Measurements from ENCODE around the gene TEX28.
A peak's percentile ranks its signal among the peaks of the same experiment; 100 is the strongest.
"Not testable (repeated sequence)": the region's sequence is repeated elsewhere in the genome, so short reads cannot be mapped to it uniquely, and the experiment has no call there.

The TEX28 gene

GRCh38 chrX:154294791-154295574, at the start of gene TEX28:
TEX28 (minus strand) TSS chrX:154295124; CDS start chrX:154292117, 3,007 bp downstream.
- no peak for DNase-seq (ENCODE audit: low read depth in 2 of 3, low spot score in 1 of 3)

GRCh38 chrX:154343620-154344019, 48.7 kb upstream of the TEX28 start:
- DNase-seq (ENCODE audit: low read depth in 2 of 3, low spot score in 1 of 3): not testable (repeated sequence)

GRCh38 chrX:154343063-154343462, 48.1 kb upstream of the TEX28 start:
- not testable (repeated sequence) for DNase-seq (ENCODE audit: low read depth in 2 of 3, low spot score in 1 of 3)

- not testable (repeated sequence) for DNase-seq (ENCODE audit: low read depth in 2 of 3, low spot score in 1 of 3)
These were observed 46.7 kb upstream of the TEX28 start for GRCh38 chrX:154341399-154342298.

GRCh38 chrX:154334496-154334895, 39.6 kb upstream of the TEX28 start:
- peak in 2 of 3 donors; percentile 30 to 36 for DNase-seq (ENCODE audit: low read depth in 2 of 3, low spot score in 1 of 3)

- no peak for DNase-seq (ENCODE audit: low read depth in 2 of 3, low spot score in 1 of 3)
These were observed 38.9 kb upstream of the TEX28 start for GRCh38 chrX:154333837-154334271.

GRCh38 chrX:154333116-154333515, 38.2 kb upstream of the TEX28 start:
- no peak for DNase-seq (ENCODE audit: low read depth in 2 of 3, low spot score in 1 of 3)

GRCh38 chrX:154332561-154332960, 37.6 kb upstream of the TEX28 start:
- no peak for DNase-seq (ENCODE audit: low read depth in 2 of 3, low spot score in 1 of 3)

- no peak for DNase-seq (ENCODE audit: low read depth in 2 of 3, low spot score in 1 of 3)
These were observed 34.4 kb upstream of the TEX28 start for GRCh38 chrX:154329294-154329693.

GRCh38 chrX:154328646-154329045, 33.7 kb upstream of the TEX28 start:
- no peak for DNase-seq (ENCODE audit: low read depth in 2 of 3, low spot score in 1 of 3)

- no peak for DNase-seq (ENCODE audit: low read depth in 2 of 3, low spot score in 1 of 3)
These were observed 32.3 kb upstream of the TEX28 start for GRCh38 chrX:154327038-154327820.

GRCh38 chrX:154325541-154325940, 30.6 kb upstream of the TEX28 start:
- no peak for DNase-seq (ENCODE audit: low read depth in 2 of 3, low spot score in 1 of 3)

- no peak for DNase-seq (ENCODE audit: low read depth in 2 of 3, low spot score in 1 of 3)
These were observed 28.6 kb upstream of the TEX28 start for GRCh38 chrX:154323537-154323936.

- DNase-seq (ENCODE audit: low read depth in 2 of 3, low spot score in 1 of 3): no peak
These were observed 28.0 kb upstream of the TEX28 start for GRCh38 chrX:154322890-154323289.

- no peak for DNase-seq (ENCODE audit: low read depth in 2 of 3, low spot score in 1 of 3)
These were observed 26.7 kb upstream of the TEX28 start for GRCh38 chrX:154321594-154321993.

GRCh38 chrX:154321152-154321551, 26.2 kb upstream of the TEX28 start:
- DNase-seq (ENCODE audit: low read depth in 2 of 3, low spot score in 1 of 3): no peak

GRCh38 chrX:154320406-154320805, 25.5 kb upstream of the TEX28 start:
- DNase-seq (ENCODE audit: low read depth in 2 of 3, low spot score in 1 of 3): no peak

- no peak for DNase-seq (ENCODE audit: low read depth in 2 of 3, low spot score in 1 of 3)
These were observed 22.6 kb upstream of the TEX28 start for GRCh38 chrX:154317391-154317995.

- DNase-seq (ENCODE audit: low read depth in 2 of 3, low spot score in 1 of 3): no peak
These were observed 20.5 kb upstream of the TEX28 start for GRCh38 chrX:154315416-154315815.

- peak in 1 of 3 donors; percentile 28 for DNase-seq (ENCODE audit: low read depth in 2 of 3, low spot score in 1 of 3)
These were observed 18.2 kb upstream of the TEX28 start for GRCh38 chrX:154313147-154313546.

- DNase-seq (ENCODE audit: low read depth in 2 of 3, low spot score in 1 of 3): no peak
These were observed 17.2 kb upstream of the TEX28 start for GRCh38 chrX:154312116-154312515.

Measured in stimulated activated CD4-positive, alpha-beta T cell treated with anti-CD3 and anti-CD28 coated beads, Interleukin-12 subunit alpha, Interleukin-12 subunit beta, amount 100 ng/mL, for 48 hours (primary cell).